ENCODE measurements around the gene TP53RK. TPM values are rescaled to one million over a fixed set of nuclear protein-coding genes. Genes with fewer than 3 reads are reported as not detected.
A peak's percentile ranks its signal among the peaks of the same experiment; 100 is the strongest.

Gene TP53RK
- total and polyA plus RNA-seq, 4 donors, result 4.7 to 12.8 (median 6.8) TPM

DNA sequence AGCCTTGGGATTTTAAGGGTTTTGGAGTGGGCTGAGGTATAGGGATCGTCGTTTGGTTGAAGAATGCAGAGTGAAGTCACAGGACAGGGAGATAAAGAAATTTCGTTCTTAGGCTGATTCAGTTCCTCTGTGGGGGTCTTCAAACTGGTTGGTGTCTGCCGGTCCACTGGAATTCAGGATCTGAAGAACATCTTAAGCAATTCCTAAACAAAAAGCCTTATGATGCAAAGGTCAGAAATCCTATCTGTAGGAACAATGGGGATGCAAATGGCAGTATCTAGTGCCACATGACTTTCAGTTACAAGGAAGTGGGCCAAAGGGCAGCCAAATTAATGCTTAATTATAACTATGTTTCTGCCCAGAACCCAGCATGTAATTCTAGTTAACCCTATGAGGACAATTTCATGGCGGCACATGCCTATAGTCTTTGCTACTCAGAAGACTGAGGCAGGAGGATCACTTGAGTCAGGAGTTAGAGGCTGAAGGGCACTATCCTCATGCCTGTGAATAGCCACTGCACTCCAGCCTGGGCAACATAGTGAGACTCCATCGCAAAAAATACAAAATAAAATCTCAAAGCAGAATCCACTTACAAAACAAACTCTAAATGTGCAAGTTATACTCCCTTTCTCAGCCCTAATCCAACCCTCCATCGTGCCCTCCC is 15.6 kb upstream of the TP53RK start:
- H3K9me3 ChIP-seq (ENCODE audit: control insufficient read depth in 4 of 4, low read length in 3 of 4), result no peaks in the 10 kb centered on the region
- H3K9ac ChIP-seq (ENCODE audit: low read depth in 1 of 2, low read length in 2 of 2), result peak overlapping the region; percentile 13 to 32
- TF ChIP-seq NR2F2 (IDR thresholded peaks at IDR 0.05) (no peak), RAD21 (IDR thresholded peaks at IDR 0.05) (no peak), RXRA (IDR thresholded peaks at IDR 0.05) (no peak), HNF4A (conservative IDR thresholded peaks at IDR 0.05) (peak in 1 of 2 donors; percentile 29), YY1 (IDR thresholded peaks at IDR 0.05) (no peak)
- WGBS, result 63% methylated on average over 7 of the region's 7 CpGs
- peaks cover 5 to 49% (median 7%) of the 10 kb centered on the region in 4 donors for H3K4me1 ChIP-seq (ENCODE audit: control insufficient read depth in 4 of 4, insufficient read depth in 4 of 4, low read length in 3 of 4)
- H3K4me3 ChIP-seq (ENCODE audit: low read depth in 1 of 3, low read length in 3 of 3), result peak overlapping the region; percentile 21 to 50 (median 31)
- no peaks in the 10 kb centered on the region for H3K36me3 ChIP-seq (ENCODE audit: control insufficient read depth in 4 of 4, insufficient read depth in 3 of 4, low read depth in 1 of 4, low read length in 3 of 4)
- H3K27me3 ChIP-seq (ENCODE audit: control insufficient read depth in 4 of 4, insufficient read depth in 4 of 4, low read length in 3 of 4), result no peaks in the 10 kb centered on the region
- DNase-seq (ENCODE audit: low spot score), result no peak
- peak overlapping the region; percentile 83 to 96 for H3K27ac ChIP-seq (ENCODE audit: low read depth in 1 of 2, low read length in 2 of 2)

DNA sequence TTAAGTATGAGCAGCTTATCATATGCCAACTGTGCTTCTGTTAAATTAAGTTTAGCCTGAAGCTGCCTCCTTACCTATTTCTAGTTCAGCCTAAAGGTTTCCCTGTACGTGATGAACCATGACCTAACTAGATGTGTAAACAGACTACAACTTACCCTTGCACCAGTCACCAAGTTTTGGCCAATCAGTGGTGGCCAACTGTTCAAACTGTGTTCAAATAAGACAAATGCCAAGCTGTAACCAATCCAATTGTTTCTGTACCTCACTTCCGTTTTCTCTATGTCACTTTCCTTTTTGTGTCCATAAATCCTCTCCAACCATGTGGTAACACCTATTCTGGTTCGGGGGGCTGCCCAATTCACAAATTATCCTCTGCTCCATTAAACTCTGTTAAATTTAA is 14.2 kb upstream of the TP53RK start:
- peaks cover 3 to 43% (median 7%) of the 10 kb centered on the region in 4 donors for H3K4me1 ChIP-seq (ENCODE audit: control insufficient read depth in 4 of 4, insufficient read depth in 4 of 4, low read length in 3 of 4)
- no peaks in the 10 kb centered on the region for H3K9me3 ChIP-seq (ENCODE audit: control insufficient read depth in 4 of 4, low read length in 3 of 4)
- TF ChIP-seq EGR1 (IDR thresholded peaks at IDR 0.05; ENCODE audit: low read depth in 2 of 2), result peak; percentile 9 to 19
- TF ChIP-seq HNF4G (IDR thresholded peaks at IDR 0.05), result no peak
- TF ChIP-seq, protein P1, sequence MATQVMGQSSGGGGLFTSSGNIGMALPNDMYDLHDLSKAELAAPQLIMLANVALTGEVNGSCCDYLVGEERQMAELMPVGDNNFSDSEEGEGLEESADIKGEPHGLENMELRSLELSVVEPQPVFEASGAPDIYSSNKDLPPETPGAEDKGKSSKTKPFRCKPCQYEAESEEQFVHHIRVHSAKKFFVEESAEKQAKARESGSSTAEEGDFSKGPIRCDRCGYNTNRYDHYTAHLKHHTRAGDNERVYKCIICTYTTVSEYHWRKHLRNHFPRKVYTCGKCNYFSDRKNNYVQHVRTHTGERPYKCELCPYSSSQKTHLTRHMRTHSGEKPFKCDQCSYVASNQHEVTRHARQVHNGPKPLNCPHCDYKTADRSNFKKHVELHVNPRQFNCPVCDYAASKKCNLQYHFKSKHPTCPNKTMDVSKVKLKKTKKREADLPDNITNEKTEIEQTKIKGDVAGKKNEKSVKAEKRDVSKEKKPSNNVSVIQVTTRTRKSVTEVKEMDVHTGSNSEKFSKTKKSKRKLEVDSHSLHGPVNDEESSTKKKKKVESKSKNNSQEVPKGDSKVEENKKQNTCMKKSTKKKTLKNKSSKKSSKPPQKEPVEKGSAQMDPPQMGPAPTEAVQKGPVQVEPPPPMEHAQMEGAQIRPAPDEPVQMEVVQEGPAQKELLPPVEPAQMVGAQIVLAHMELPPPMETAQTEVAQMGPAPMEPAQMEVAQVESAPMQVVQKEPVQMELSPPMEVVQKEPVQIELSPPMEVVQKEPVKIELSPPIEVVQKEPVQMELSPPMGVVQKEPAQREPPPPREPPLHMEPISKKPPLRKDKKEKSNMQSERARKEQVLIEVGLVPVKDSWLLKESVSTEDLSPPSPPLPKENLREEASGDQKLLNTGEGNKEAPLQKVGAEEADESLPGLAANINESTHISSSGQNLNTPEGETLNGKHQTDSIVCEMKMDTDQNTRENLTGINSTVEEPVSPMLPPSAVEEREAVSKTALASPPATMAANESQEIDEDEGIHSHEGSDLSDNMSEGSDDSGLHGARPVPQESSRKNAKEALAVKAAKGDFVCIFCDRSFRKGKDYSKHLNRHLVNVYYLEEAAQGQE (IDR thresholded peaks at IDR 0.05), result peak; percentile 72
- peak; percentile 83 for TF ChIP-seq FOXA1 (IDR thresholded peaks at IDR 0.05)
- peak; percentile 66 to 87 for TF ChIP-seq GABPA (IDR thresholded peaks at IDR 0.05 in 1 of 2, conservative IDR thresholded peaks at IDR 0.05 in 1 of 2)
- peak; percentile 87 for TF ChIP-seq FOXA2 (IDR thresholded peaks at IDR 0.05)
- TF ChIP-seq TAF1 (conservative IDR thresholded peaks at IDR 0.05), result no peak
- TF ChIP-seq, protein P2, sequence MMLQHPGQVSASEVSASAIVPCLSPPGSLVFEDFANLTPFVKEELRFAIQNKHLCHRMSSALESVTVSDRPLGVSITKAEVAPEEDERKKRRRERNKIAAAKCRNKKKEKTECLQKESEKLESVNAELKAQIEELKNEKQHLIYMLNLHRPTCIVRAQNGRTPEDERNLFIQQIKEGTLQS (IDR thresholded peaks at IDR 0.05), result no peak
- TF ChIP-seq, protein P3, sequence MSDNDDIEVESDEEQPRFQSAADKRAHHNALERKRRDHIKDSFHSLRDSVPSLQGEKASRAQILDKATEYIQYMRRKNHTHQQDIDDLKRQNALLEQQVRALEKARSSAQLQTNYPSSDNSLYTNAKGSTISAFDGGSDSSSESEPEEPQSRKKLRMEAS (IDR thresholded peaks at IDR 0.05), result peak; percentile 44
- TF ChIP-seq, protein P4, sequence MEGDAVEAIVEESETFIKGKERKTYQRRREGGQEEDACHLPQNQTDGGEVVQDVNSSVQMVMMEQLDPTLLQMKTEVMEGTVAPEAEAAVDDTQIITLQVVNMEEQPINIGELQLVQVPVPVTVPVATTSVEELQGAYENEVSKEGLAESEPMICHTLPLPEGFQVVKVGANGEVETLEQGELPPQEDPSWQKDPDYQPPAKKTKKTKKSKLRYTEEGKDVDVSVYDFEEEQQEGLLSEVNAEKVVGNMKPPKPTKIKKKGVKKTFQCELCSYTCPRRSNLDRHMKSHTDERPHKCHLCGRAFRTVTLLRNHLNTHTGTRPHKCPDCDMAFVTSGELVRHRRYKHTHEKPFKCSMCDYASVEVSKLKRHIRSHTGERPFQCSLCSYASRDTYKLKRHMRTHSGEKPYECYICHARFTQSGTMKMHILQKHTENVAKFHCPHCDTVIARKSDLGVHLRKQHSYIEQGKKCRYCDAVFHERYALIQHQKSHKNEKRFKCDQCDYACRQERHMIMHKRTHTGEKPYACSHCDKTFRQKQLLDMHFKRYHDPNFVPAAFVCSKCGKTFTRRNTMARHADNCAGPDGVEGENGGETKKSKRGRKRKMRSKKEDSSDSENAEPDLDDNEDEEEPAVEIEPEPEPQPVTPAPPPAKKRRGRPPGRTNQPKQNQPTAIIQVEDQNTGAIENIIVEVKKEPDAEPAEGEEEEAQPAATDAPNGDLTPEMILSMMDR (IDR thresholded peaks at IDR 0.05; ENCODE audit: low read depth, low read length, missing input control), result no peak
- peak; percentile 65 to 81 for TF ChIP-seq RXRA (IDR thresholded peaks at IDR 0.05)
- TF ChIP-seq, protein P5, sequence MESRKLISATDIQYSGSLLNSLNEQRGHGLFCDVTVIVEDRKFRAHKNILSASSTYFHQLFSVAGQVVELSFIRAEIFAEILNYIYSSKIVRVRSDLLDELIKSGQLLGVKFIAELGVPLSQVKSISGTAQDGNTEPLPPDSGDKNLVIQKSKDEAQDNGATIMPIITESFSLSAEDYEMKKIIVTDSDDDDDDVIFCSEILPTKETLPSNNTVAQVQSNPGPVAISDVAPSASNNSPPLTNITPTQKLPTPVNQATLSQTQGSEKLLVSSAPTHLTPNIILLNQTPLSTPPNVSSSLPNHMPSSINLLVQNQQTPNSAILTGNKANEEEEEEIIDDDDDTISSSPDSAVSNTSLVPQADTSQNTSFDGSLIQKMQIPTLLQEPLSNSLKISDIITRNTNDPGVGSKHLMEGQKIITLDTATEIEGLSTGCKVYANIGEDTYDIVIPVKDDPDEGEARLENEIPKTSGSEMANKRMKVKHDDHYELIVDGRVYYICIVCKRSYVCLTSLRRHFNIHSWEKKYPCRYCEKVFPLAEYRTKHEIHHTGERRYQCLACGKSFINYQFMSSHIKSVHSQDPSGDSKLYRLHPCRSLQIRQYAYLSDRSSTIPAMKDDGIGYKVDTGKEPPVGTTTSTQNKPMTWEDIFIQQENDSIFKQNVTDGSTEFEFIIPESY (IDR thresholded peaks at IDR 0.05), result peak; percentile 20
- peak in 1 of 2 donors; percentile 60 for TF ChIP-seq JUND (IDR thresholded peaks at IDR 0.05)
- no peak for TF ChIP-seq RAD21 (IDR thresholded peaks at IDR 0.05)
- TF ChIP-seq HNF4A (conservative IDR thresholded peaks at IDR 0.05), result peak; percentile 57 to 60
- no peak for TF ChIP-seq NR2F2 (IDR thresholded peaks at IDR 0.05)
- peak; percentile 93 for TF ChIP-seq SP1 (IDR thresholded peaks at IDR 0.05)
- peak; percentile 47 for TF ChIP-seq YY1 (IDR thresholded peaks at IDR 0.05)
- WGBS, result 42% methylated on average over 3 of the region's 3 CpGs
- no peak for DNase-seq (ENCODE audit: low spot score)
- H3K27ac ChIP-seq (ENCODE audit: low read depth in 1 of 2, low read length in 2 of 2), result peak overlapping the region; percentile 63 to 77
- no peaks in the 10 kb centered on the region for H3K27me3 ChIP-seq (ENCODE audit: control insufficient read depth in 4 of 4, insufficient read depth in 4 of 4, low read length in 3 of 4)
- no peaks in the 10 kb centered on the region for H3K36me3 ChIP-seq (ENCODE audit: control insufficient read depth in 4 of 4, insufficient read depth in 3 of 4, low read depth in 1 of 4, low read length in 3 of 4)
- no peak overlapping the region for H3K4me3 ChIP-seq (ENCODE audit: low read depth in 1 of 3, low read length in 3 of 3)
- H3K9ac ChIP-seq (ENCODE audit: low read depth in 1 of 2, low read length in 2 of 2), result no peak overlapping the region
